ENCODE measurements around the gene UGT1A6. TPM values are rescaled to one million over a fixed set of nuclear protein-coding genes. Genes with fewer than 3 reads are reported as not detected.
"Not testable (repeated sequence)": the region's sequence is repeated elsewhere in the genome, so short reads cannot be mapped to it uniquely, and the experiment has no call there.

Gene UGT1A6
- total and polyA plus RNA-seq, 2 donors (not counting 1 experiment from before 2014, with no cell fraction given): not detected

DNA sequence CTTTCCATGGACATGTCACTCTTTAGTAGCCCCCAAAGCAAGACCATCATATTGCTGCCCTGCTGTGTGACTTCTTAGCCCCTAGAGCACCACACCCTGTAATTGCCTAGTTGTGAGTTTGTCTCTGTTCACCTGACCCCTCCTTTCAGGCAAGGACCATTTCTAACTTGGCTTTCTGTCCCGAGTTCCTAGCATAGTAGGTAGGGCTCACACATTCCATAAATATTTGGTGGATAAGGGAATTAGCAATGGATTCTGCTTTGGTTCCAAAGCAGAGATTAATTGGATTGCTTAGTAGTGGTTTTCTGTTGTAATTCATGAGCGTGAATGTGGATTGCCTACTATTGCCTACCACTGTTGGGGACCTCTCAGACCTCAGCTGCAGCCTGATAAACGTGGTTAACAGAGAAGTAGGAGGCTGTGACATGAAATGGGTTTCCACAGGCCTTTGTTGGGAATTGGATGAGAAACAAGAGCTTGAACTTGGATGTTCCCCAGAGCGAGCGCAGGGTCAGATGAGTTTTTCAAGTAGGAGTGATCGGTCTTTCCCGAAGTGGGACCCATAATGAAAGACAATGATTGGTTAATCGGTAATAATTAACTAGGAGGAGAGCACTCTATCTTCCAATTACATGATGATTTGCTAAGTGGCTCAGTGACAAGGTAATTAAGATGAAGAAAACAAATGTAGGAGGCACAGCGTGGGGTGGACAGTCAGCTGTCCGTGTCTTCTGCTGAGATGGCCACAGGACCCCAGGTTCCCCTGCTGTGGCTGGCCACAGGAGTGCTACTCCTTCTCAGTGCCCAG, 54.0 kb downstream of the UGT1A6 start:
- no peaks in the 10 kb centered on the region for H3K79me2 ChIP-seq (ENCODE audit: control insufficient read depth, insufficient read depth, low read length)
- no peaks in the 10 kb centered on the region for H3K27me3 ChIP-seq (ENCODE audit: control insufficient read depth, insufficient read depth, low read length)
- H3K4me3 ChIP-seq (replicated peaks in 1 of 4; ENCODE audit: control extremely low read depth in 1 of 4, insufficient read depth in 1 of 4, low read depth in 3 of 4, low read length in 4 of 4): no peak overlapping the region
- H3K27ac ChIP-seq (ENCODE audit: insufficient read depth, low read length): no peak overlapping the region
- peak in 1 of 2 donors; percentile 78 for DNase-seq (ENCODE audit: low read depth in 2 of 2)
- H2AFZ ChIP-seq (ENCODE audit: low read length): no peak overlapping the region
- no peaks in the 10 kb centered on the region for H3K36me3 ChIP-seq (ENCODE audit: control insufficient read depth, insufficient read depth, low read length)
- no peak for TF ChIP-seq EZH2 (IDR thresholded peaks at IDR 0.05; ENCODE audit: low read length, missing control alignments)
- no peak for TF ChIP-seq CTCF (conservative IDR thresholded peaks at IDR 0.05 in 1 of 2, IDR thresholded peaks at IDR 0.05 in 1 of 2; ENCODE audit: low read depth in 1 of 2, low read length in 2 of 2)
- H3K9ac ChIP-seq (ENCODE audit: insufficient read depth, low read length): no peak overlapping the region
- no peaks in the 10 kb centered on the region for H4K20me1 ChIP-seq (ENCODE audit: control insufficient read depth, extremely low read depth, insufficient read depth, low read length)
- no peak overlapping the region for H3K4me2 ChIP-seq (ENCODE audit: extremely low read depth, insufficient read depth, low read length)
- H3K9me3 ChIP-seq (ENCODE audit: control insufficient read depth, insufficient read depth, low read depth, low read length): no peaks in the 10 kb centered on the region
- no peaks in the 10 kb centered on the region for H3K4me1 ChIP-seq (ENCODE audit: control insufficient read depth, extremely low read depth, insufficient read depth, low read length)

DNA sequence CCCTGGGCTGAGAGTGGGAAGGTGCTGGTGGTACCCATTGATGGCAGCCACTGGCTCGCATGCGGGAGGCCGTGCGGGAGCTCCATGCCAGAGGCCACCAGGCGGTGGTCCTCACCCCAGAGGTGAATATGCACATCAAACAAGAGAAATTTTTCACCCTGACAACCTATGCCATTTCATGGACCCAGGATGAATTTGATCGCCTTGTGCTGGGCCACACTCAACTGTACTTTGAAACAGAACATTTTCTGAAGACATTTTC, 54.5 kb downstream of the UGT1A6 start:
- H3K4me1 ChIP-seq (ENCODE audit: control insufficient read depth, extremely low read depth, insufficient read depth, low read length): no peaks in the 10 kb centered on the region
- no peak overlapping the region for H3K4me3 ChIP-seq (replicated peaks in 1 of 4; ENCODE audit: control extremely low read depth in 1 of 4, insufficient read depth in 1 of 4, low read depth in 3 of 4, low read length in 4 of 4)
- no peaks in the 10 kb centered on the region for H4K20me1 ChIP-seq (ENCODE audit: control insufficient read depth, extremely low read depth, insufficient read depth, low read length)
- H3K27me3 ChIP-seq (ENCODE audit: control insufficient read depth, insufficient read depth, low read length): no peaks in the 10 kb centered on the region
- H2AFZ ChIP-seq (ENCODE audit: low read length): no peak overlapping the region
- no peaks in the 10 kb centered on the region for H3K36me3 ChIP-seq (ENCODE audit: control insufficient read depth, insufficient read depth, low read length)
- H3K4me2 ChIP-seq (ENCODE audit: extremely low read depth, insufficient read depth, low read length): no peak overlapping the region
- H3K79me2 ChIP-seq (ENCODE audit: control insufficient read depth, insufficient read depth, low read length): no peaks in the 10 kb centered on the region
- no peak overlapping the region for H3K9ac ChIP-seq (ENCODE audit: insufficient read depth, low read length)
- H3K27ac ChIP-seq (ENCODE audit: insufficient read depth, low read length): no peak overlapping the region
- DNase-seq (ENCODE audit: low read depth in 2 of 2): no peak
- H3K9me3 ChIP-seq (ENCODE audit: control insufficient read depth, insufficient read depth, low read depth, low read length): no peaks in the 10 kb centered on the region
- TF ChIP-seq EZH2 (IDR thresholded peaks at IDR 0.05; ENCODE audit: low read length, missing control alignments) (no peak), CTCF (conservative IDR thresholded peaks at IDR 0.05 in 1 of 2, IDR thresholded peaks at IDR 0.05 in 1 of 2; ENCODE audit: low read depth in 1 of 2, low read length in 2 of 2) (no peak)

DNA sequence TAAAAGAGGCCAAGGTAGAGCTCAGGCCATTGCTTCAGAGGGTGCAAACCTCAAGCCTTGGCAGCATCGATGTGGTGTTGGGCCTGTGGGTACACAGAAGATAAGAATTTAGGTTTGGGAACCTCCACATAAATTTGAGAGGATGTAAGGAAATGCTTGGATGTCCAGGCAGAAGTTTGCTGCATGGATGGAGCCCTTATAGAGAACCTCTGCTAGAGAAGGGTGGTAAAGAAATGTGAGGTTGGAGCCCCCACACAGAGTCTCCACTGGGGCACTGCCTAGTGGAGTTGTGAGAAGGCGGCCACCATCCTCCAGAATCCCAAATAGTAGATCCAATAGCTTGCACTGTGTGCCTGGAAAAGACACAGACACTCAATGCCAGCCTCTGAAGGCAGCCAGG, 58.0 kb downstream of the UGT1A6 start:
- not testable (repeated sequence) for H3K27me3 ChIP-seq (ENCODE audit: control insufficient read depth, insufficient read depth, low read length); H3K4me2 ChIP-seq (ENCODE audit: extremely low read depth, insufficient read depth, low read length); H3K36me3 ChIP-seq (ENCODE audit: control insufficient read depth, insufficient read depth, low read length); H4K20me1 ChIP-seq (ENCODE audit: control insufficient read depth, extremely low read depth, insufficient read depth, low read length); H2AFZ ChIP-seq (ENCODE audit: low read length); H3K9me3 ChIP-seq (ENCODE audit: control insufficient read depth, insufficient read depth, low read depth, low read length); H3K27ac ChIP-seq (ENCODE audit: insufficient read depth, low read length); DNase-seq (ENCODE audit: low read depth in 2 of 2); H3K9ac ChIP-seq (ENCODE audit: insufficient read depth, low read length); H3K4me1 ChIP-seq (ENCODE audit: control insufficient read depth, extremely low read depth, insufficient read depth, low read length); H3K79me2 ChIP-seq (ENCODE audit: control insufficient read depth, insufficient read depth, low read length); H3K4me3 ChIP-seq (replicated peaks in 1 of 4; ENCODE audit: control extremely low read depth in 1 of 4, insufficient read depth in 1 of 4, low read depth in 3 of 4, low read length in 4 of 4)

GRCh38 chr2:233751212-233752009, 58.7 kb downstream of the UGT1A6 start:
- H3K27ac ChIP-seq (ENCODE audit: insufficient read depth, low read length); H3K9ac ChIP-seq (ENCODE audit: insufficient read depth, low read length); H3K79me2 ChIP-seq (ENCODE audit: control insufficient read depth, insufficient read depth, low read length); H2AFZ ChIP-seq (ENCODE audit: low read length); H3K4me2 ChIP-seq (ENCODE audit: extremely low read depth, insufficient read depth, low read length); H3K27me3 ChIP-seq (ENCODE audit: control insufficient read depth, insufficient read depth, low read length); H3K4me3 ChIP-seq (replicated peaks in 1 of 4; ENCODE audit: control extremely low read depth in 1 of 4, insufficient read depth in 1 of 4, low read depth in 3 of 4, low read length in 4 of 4); DNase-seq (ENCODE audit: low read depth in 2 of 2); H4K20me1 ChIP-seq (ENCODE audit: control insufficient read depth, extremely low read depth, insufficient read depth, low read length); H3K36me3 ChIP-seq (ENCODE audit: control insufficient read depth, insufficient read depth, low read length); H3K9me3 ChIP-seq (ENCODE audit: control insufficient read depth, insufficient read depth, low read depth, low read length); H3K4me1 ChIP-seq (ENCODE audit: control insufficient read depth, extremely low read depth, insufficient read depth, low read length): not testable (repeated sequence)

All from fibroblast of lung (primary cell).